A673 (cell line): ENCODE data around the gene KDM1A. TPM values are rescaled to one million over a fixed set of nuclear protein-coding genes. Genes with fewer than 3 reads are reported as not detected.

Source experiments
- BruUV-seq: library from RNA; stranded (reverse); fragments of 400-500 nt; replicated peaks from 2 replicates; lab custom pipeline; 2021; lab: Mats Ljungman, UMichigan
- CTCF ChIA-PET: fragments of 300-600 bp; sonication (Branson Sonifier 250); formaldehyde crosslinking; loops from one replicate; lab custom pipeline; 2022; ENCODE audit warnings: antibody characterized with exemption; lab: Charles Lee
- POLR2A ChIA-PET: fragments of 300-600 bp; sonication (Branson Sonifier 250); formaldehyde crosslinking; loops from one replicate; lab custom pipeline; 2022; ENCODE audit warnings: antibody characterized with exemption; ENCODE audit not compliant: low non-redundant PET; lab: Charles Lee
- DNase-seq: peaks from one replicate; pipeline ENCODE4 v3.0.0-alpha.2; 2015; ENCODE audit warnings: low spot score
- H3K27ac ChIP-seq: fragments of 200-600 bp; sonication (generic); 2 replicates; pipeline ENCODE4 v1.5.1; 2016; ENCODE audit warnings: mixed run types, low read depth, mild to moderate bottlenecking, mixed read lengths, antibody characterized with exemption, low read length; ENCODE audit not compliant: poor library complexity, severe bottlenecking
- H3K27me3 ChIP-seq: fragments of 200-600 bp; sonication (generic); replicated peaks from 2 replicates; pipeline ENCODE4 v1.6.1; 2017; ENCODE audit warnings: mixed run types, low read depth, mild to moderate bottlenecking, mixed read lengths, antibody characterized with exemption, low read length; ENCODE audit not compliant: insufficient read depth, poor library complexity
- H3K36me3 ChIP-seq: fragments of 200-600 bp; sonication (generic); 2 replicates; pipeline ENCODE4 v1.6.1; 2016; ENCODE audit warnings: mixed run types, mild to moderate bottlenecking, mixed read lengths, antibody characterized with exemption, low read length; ENCODE audit not compliant: insufficient read depth, poor library complexity, severe bottlenecking
- H3K4me1 ChIP-seq: fragments of 200-600 bp; sonication (generic); 2 replicates; pipeline ENCODE4 v1.6.1; 2017; ENCODE audit warnings: mixed run types, mild to moderate bottlenecking, mixed read lengths, antibody characterized with exemption, low read length; ENCODE audit not compliant: insufficient read depth, poor library complexity, severe bottlenecking
- H3K4me3 ChIP-seq: fragments of 200-600 bp; sonication (generic); 2 replicates; pipeline ENCODE4 v1.5.1; 2016; ENCODE audit warnings: low read depth, mixed run types, mild to moderate bottlenecking, mixed read lengths, low read length; ENCODE audit not compliant: poor library complexity, severe bottlenecking
- H3K9me3 ChIP-seq: fragments of 200-600 bp; sonication (generic); 2 replicates; pipeline ENCODE4 v1.6.1; 2016; ENCODE audit warnings: mixed run types, low read depth, mild to moderate bottlenecking, mixed read lengths, antibody characterized with exemption, low read length; ENCODE audit not compliant: poor library complexity, severe bottlenecking
- EZH2 ChIP-seq: fragments of 200-600 bp; sonication (generic); IDR thresholded peaks from 2 replicates; pipeline ENCODE4 v1.6.1; 2017; ENCODE audit warnings: borderline replicate concordance, low read depth, mild to moderate bottlenecking, mixed read lengths, antibody characterized with exemption, low read length; ENCODE audit not compliant: poor library complexity, severe bottlenecking
- intact Hi-C: fragments of 100-400 bp; cut with micrococcal nuclease; formaldehyde crosslinking; loops from one replicate; pipeline ENCODE4 v1.10.0; 2022; ENCODE audit not compliant: unreplicated experiment
- microRNA-seq: library from miRNA; unstranded; fragments of <30 nt; microRNA quantifications from one replicate; pipeline ENCODE4 v1.2.0, GENCODE V29; 2021
- total RNA-seq: library from RNA; stranded (reverse); gene quantifications from 2 replicates; pipeline ENCODE4 v1.2.3, GENCODE V29; 2021
- TF ChIP-seq, protein P1 (sequence below): fragments of 300-800, 200-600 bp; sonication (generic); conservative IDR thresholded peaks from 2 replicates; pipeline ENCODE4 v1.5.1; 2017; ENCODE audit warnings: low read depth, mild to moderate bottlenecking, antibody characterized with exemption, low read length, moderate library complexity, mixed read lengths

KDM1A gene
- total RNA-seq, 1 experiment from 2014 or later: 201 TPM

DNA sequence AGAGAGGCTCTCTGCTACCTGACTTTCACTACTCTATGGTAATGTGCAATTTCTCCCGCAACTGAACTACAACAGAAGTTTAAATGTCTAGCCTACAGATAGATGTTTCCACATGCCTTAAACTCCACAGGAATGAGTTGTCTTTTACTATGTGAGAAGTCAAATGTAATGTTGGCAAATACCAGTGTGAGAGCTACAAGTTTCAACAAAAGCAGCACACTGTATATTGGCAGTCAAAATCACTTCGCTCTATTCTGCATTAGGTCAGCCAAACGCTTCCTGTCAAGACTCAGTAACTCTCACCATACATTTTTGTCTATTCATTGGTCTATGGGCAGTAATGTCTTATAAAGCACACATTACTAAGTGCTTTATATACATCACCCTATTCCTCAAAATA is 107.5 kb downstream of the KDM1A start:
- TF ChIP-seq EZH2: no peak
- TF ChIP-seq, protein P1, sequence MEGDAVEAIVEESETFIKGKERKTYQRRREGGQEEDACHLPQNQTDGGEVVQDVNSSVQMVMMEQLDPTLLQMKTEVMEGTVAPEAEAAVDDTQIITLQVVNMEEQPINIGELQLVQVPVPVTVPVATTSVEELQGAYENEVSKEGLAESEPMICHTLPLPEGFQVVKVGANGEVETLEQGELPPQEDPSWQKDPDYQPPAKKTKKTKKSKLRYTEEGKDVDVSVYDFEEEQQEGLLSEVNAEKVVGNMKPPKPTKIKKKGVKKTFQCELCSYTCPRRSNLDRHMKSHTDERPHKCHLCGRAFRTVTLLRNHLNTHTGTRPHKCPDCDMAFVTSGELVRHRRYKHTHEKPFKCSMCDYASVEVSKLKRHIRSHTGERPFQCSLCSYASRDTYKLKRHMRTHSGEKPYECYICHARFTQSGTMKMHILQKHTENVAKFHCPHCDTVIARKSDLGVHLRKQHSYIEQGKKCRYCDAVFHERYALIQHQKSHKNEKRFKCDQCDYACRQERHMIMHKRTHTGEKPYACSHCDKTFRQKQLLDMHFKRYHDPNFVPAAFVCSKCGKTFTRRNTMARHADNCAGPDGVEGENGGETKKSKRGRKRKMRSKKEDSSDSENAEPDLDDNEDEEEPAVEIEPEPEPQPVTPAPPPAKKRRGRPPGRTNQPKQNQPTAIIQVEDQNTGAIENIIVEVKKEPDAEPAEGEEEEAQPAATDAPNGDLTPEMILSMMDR: no peak
- no peaks in the 10 kb centered on the region for H3K36me3 ChIP-seq
- BruUV-seq: no TSS peak
- no peaks in the 10 kb centered on the region for H3K27me3 ChIP-seq
- no peak overlapping the region for H3K27ac ChIP-seq
- ChIA-PET POLR2A (interaction anchor here (0.5 kb wide), 1 partner anchor 217 kb away, joined by 13 read pairs; the partner anchor contains the start of gene HNRNPR), CTCF (no interaction called here)
- H3K4me3 ChIP-seq: no peak overlapping the region
- intact Hi-C loops: loop anchor here (5.0 kb wide), 1 partner anchor 40 kb away; the partner anchor contains the start of gene LUZP1
- peaks cover 34% of the 10 kb centered on the region for H3K4me1 ChIP-seq
- no peak for DNase-seq
- H3K9me3 ChIP-seq: no peaks in the 10 kb centered on the region

DNA sequence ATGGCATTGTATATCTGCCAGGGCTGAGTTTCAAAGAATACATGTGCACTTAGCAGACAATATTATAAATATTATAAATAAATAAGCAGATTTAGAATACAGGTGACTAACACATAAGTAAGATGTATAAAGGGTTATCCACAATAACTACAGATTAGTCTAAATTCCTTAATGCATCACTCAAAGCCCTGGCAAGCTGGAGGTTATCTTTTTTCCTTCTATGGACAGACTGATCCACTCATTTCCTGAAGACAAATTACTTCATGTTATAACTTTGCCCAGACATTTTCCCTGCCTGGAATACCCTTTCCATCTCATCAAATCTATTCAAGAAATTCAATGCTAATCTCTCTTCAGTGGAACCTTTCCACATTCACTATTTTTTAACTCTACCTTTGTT is 110.6 kb downstream of the KDM1A start:
- CTCF ChIA-PET: no interaction called here
- TF ChIP-seq, protein P1: no peak
- no peak for TF ChIP-seq EZH2
- Histone ChIP-seq H3K4me3 (no peak overlapping the region), H3K27me3 (no peaks in the 10 kb centered on the region), H3K9me3 (no peaks in the 10 kb centered on the region), H3K27ac (no peak overlapping the region), H3K4me1 (peaks cover 21% of the 10 kb centered on the region), H3K36me3 (no peaks in the 10 kb centered on the region)
- intact Hi-C loops: loop anchor here (5.0 kb wide), 1 partner anchor 37 kb away; the partner anchor contains the start of gene LUZP1
- POLR2A ChIA-PET: no interaction called here
- BruUV-seq: no TSS peak
- no peak for DNase-seq

DNA sequence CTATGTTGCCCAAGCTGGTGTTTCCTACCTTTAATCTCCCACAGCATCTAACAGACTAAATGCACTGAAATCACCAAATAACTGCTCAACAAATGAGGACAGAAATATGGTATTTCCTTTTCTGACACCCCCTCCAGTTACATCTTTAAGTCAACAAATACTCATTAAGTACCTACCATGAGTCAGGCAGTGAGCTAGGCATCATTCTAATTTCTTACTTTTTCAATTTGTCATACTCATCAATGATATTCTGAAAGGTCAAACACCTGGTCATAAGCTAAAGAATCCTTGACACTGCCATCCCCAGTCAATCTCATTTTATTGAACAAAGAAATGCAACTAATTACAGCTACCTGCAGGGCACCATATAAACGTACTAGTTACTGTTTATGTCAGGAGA is 112.8 kb downstream of the KDM1A start:
- no peak for TF ChIP-seq EZH2
- TF ChIP-seq, protein P1: no peak
- BruUV-seq: no TSS peak
- no peaks in the 10 kb centered on the region for H3K27me3 ChIP-seq
- no peak for DNase-seq
- H3K9me3 ChIP-seq: no peaks in the 10 kb centered on the region
- H3K27ac ChIP-seq: no peak overlapping the region
- intact Hi-C loops: no loop called here
- ChIA-PET POLR2A (no interaction called here), CTCF (no interaction called here)
- no peaks in the 10 kb centered on the region for H3K36me3 ChIP-seq
- H3K4me1 ChIP-seq: peaks cover 4% of the 10 kb centered on the region
- H3K4me3 ChIP-seq: no peak overlapping the region

Small RNAs within 50 kb of the gene (microRNA-seq; reads per million reads assigned to microRNA genes)
- gene MIR3115 (51.0 reads per million, percentile 56 among the genes with 10 or more reads in this experiment), gene MIR4419A (not detected)

Other genes starting within 250 kb of the KDM1A start
- gene LACTBL1, start 46.6 kb upstream of the KDM1A start, total RNA-seq: 0.24 TPM in 1 of 2 replicates, not detected in the other
- gene TEX46, start 3.6 kb upstream of the KDM1A start, total RNA-seq: not detected in 2 replicates
- gene LUZP1, start 149.4 kb downstream of the KDM1A start, total RNA-seq: 32.6 and 34.9 TPM in 2 replicates
- 0.13 and 0.20 TPM in 2 replicates for gene HTR1D, start 198.0 kb downstream of the KDM1A start, total RNA-seq